Transverse colon (tissue), 4 donors: ENCODE data around the gene CAMK2B. TPM values are rescaled to one million over a fixed set of nuclear protein-coding genes. Genes with fewer than 3 reads are reported as not detected.

Source experiments
- DNase-seq: peaks from one replicate; pipeline ENCODE4 v3.0.0-alpha.2; 2019
- H3K27ac ChIP-seq, 4 donors: fragments of 200-600 bp; sonication (generic); 2 replicates each; pipeline ENCODE4 v1.5.1; 2016 to 2018; ENCODE audit warnings: inconsistent platforms in 4 of 4
- H3K27me3 ChIP-seq: fragments of 200-600 bp; sonication (generic); 2 replicates; pipeline ENCODE4 v1.5.1; 2017; ENCODE audit warnings: inconsistent platforms
- H3K36me3 ChIP-seq, 4 donors: fragments of 200-600 bp; sonication (generic); 2 replicates each; pipeline ENCODE4 v1.5.1; 2017 to 2019; ENCODE audit warnings: inconsistent platforms in 4 of 4
- H3K4me1 ChIP-seq, 4 donors: fragments of 200-600 bp; sonication (generic); 2 replicates each; pipeline ENCODE4 v1.5.1; 2017 to 2020; ENCODE audit warnings: inconsistent platforms in 4 of 4
- H3K4me3 ChIP-seq, 4 donors: fragments of 200-600 bp; sonication (generic); 1 replicate in 1 of 4; 2 replicates in 3 of 4; pipeline versions ENCODE4 v1.5.1 to v1.6.1; 2017 to 2019; ENCODE audit warnings: inconsistent platforms in 4 of 4
- H3K9me3 ChIP-seq, 2 donors: fragments of 200-600 bp; sonication (generic); 2 replicates each; pipeline ENCODE4 v1.5.1; 2017 to 2019; ENCODE audit warnings: inconsistent platforms in 2 of 2
- CTCF ChIP-seq, 5 experiments: fragments of 200-600 bp in 3 of 5; fragments of 450-650 bp in 2 of 5; sonication (generic) in 3 of 5; IDR thresholded peaks; 1 replicate in 2 of 5; 2 replicates in 3 of 5; pipeline ENCODE4 v1.5.1; 2016 to 2017; ENCODE audit warnings: antibody characterized with exemption in 5 of 5, inconsistent platforms in 3 of 5, mild to moderate bottlenecking in 2 of 5, moderate library complexity in 1 of 5
- EP300 ChIP-seq: sonication (generic); formaldehyde crosslinking; IDR thresholded peaks from one replicate; pipeline ENCODE4 v1.6.1; 2017; ENCODE audit warnings: antibody characterized with exemption, low read depth
- POLR2A ChIP-seq: fragments of 450-650 bp; IDR thresholded peaks from one replicate; pipeline ENCODE4 v1.6.1; 2016; ENCODE audit warnings: antibody characterized with exemption, mild to moderate bottlenecking, moderate library complexity
- POLR2AphosphoS5 ChIP-seq, 3 donors: sonication (generic); formaldehyde crosslinking; IDR thresholded peaks; one replicate each; pipeline ENCODE4 v1.6.1; 2016; ENCODE audit warnings: antibody characterized with exemption in 3 of 3
- WGBS, 2 donors: methylation state at CpG; one replicate each; pipeline ENCODE4 v1.1.5; 2018; ENCODE audit warnings: low coverage in 1 of 2; 5-methylcytosine and 5-hydroxymethylcytosine counted together
- in situ Hi-C, 4 donors: fragments of 200-750 bp; cut with MboI; loops; one replicate each; pipeline versions ENCODE4 v1.15.0 to v1.15.1; 2017; ENCODE audit warnings: low sequenced_read_pairs in 3 of 4, low pct_ligation_motif_present in 1 of 4, low pct_unique_long_range_greater_than_20kb in 1 of 4
- intact Hi-C: fragments of 100-400 bp; cut with DNase I; formaldehyde crosslinking; loops from one replicate; pipeline ENCODE4 v1.15.1; 2023; ENCODE audit warnings: low total_unique reads
- total RNA-seq, 4 donors: library from RNA; depleted of rRNA; stranded (reverse); fragments of >200 nt; gene quantifications; one replicate each; pipeline ENCODE4 v1.1.0, GENCODE V29; 2016

CAMK2B gene
- total RNA-seq, 4 donors from 2014 or later, result 0.16 to 2.8 (median 0.27) TPM; not detected in 1

GRCh38 chr7:44222074-44222473, 103.3 kb downstream of the CAMK2B start:
- intact Hi-C loops, result no loop called here

GRCh38 chr7:44221231-44221791, 104.1 kb downstream of the CAMK2B start:
- Histone ChIP-seq H3K36me3 (no peaks in the 10 kb centered on the region), H3K9me3 (no peaks in the 10 kb centered on the region), H3K27ac (no peak overlapping the region), H3K4me1 (no peaks in the 10 kb centered on the region), H3K27me3 (peaks cover 19% of the 10 kb centered on the region), H3K4me3 (no peak overlapping the region)
- DNase-seq, result no peak
- TF ChIP-seq CTCF (IDR thresholded peaks at IDR 0.05) (no peak), POLR2AphosphoS5 (IDR thresholded peaks at IDR 0.05) (no peak), POLR2A (no peak), EP300 (no peak)
- in situ Hi-C loops, result no loop called here
- intact Hi-C loops, result no loop called here
- WGBS, 2 donors, result 74 to 88% methylated on average over 4 to 30 of the region's 30 CpGs

More at GRCh38 chr7:44222074-44222473, 103.3 kb downstream of the CAMK2B start:
- Histone ChIP-seq H3K9me3 (no peaks in the 10 kb centered on the region), H3K36me3 (no peaks in the 10 kb centered on the region), H3K4me1 (no peaks in the 10 kb centered on the region), H3K4me3 (no peak overlapping the region), H3K27me3 (peaks cover 22% of the 10 kb centered on the region), H3K27ac (no peak overlapping the region)
- no peak for DNase-seq
- TF ChIP-seq CTCF (IDR thresholded peaks at IDR 0.05) (no peak), POLR2A (no peak), POLR2AphosphoS5 (IDR thresholded peaks at IDR 0.05) (no peak), EP300 (no peak)
- WGBS, 2 donors, result 83% methylated on average over 1 to 11 of the region's 11 CpGs
- in situ Hi-C loops, result no loop called here

DNA sequence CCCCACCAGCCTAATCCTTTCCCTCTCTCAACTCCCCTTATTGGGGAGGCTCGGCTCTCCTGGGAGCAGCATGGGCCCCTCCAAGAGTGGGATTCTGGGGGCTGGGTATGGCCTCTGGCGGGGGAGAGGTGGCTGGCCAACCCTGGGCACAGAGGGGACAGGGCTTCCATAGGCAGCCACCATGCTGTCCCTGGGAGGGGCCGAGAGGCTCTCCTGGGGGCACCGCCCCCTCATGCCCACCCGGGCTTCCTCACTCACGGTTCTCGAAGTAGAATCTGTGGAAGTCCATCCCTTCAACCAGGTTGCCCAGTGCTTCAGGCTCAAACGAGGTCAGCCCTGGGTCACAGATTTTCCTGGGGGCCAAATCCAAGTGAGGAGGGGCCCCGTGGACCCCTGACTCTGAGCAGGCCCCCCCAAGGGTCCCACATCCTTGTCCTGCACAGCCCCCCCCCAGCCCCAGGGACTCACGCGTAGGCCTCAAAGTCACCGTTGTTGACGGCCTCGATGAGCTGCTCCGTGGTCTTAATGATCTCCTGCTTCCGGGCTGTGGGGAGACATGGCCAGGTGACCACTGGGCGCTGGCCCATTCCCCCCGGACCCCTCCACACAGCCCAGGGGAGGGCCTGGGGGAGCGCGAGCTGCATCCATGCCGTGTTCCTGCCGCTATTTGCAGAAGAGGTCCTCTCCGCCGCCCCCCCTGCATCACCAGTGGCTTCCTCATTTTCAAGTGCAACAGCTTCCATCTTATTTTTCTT, 104.9 kb downstream of the CAMK2B start:
- TF ChIP-seq EP300 (no peak), CTCF (IDR thresholded peaks at IDR 0.05) (no peak), POLR2AphosphoS5 (IDR thresholded peaks at IDR 0.05) (no peak), POLR2A (no peak)
- H3K4me1 ChIP-seq, result no peaks in the 10 kb centered on the region
- in situ Hi-C loops (no loop called here), intact Hi-C loops (no loop called here)
- no peak for DNase-seq
- peaks cover 11% of the 10 kb centered on the region for H3K27me3 ChIP-seq
- no peak overlapping the region for H3K27ac ChIP-seq
- 91 to 95% methylated on average over 4 to 22 of the region's 24 CpGs for WGBS, 2 donors
- no peaks in the 10 kb centered on the region for H3K36me3 ChIP-seq
- no peak overlapping the region for H3K4me3 ChIP-seq
- no peaks in the 10 kb centered on the region for H3K9me3 ChIP-seq

DNA sequence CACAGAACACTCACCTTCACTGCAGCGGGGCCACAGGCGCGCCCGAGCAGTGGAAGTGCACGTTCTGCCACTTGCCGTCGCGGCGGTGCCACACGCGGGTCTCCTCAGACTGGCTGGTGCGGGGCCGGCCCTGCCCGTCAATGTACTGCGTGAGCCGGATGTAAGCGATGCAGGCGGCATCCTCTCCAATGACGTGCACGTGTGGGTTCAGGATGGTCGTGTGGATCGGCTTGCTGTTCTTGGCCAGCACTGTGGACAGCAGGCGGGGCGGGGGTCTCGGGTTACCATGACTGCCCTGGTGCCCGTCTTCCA, 105.4 kb downstream of the CAMK2B start:
- H3K4me3 ChIP-seq, result no peak overlapping the region
- intact Hi-C loops (no loop called here), in situ Hi-C loops (no loop called here)
- peaks cover 6% of the 10 kb centered on the region for H3K27me3 ChIP-seq
- no peak for DNase-seq
- WGBS, 2 donors, result 92% methylated on average over 26 of the region's 26 CpGs; no CpG with 5 or more reads in 1 of the 2 donors
- no peak overlapping the region for H3K27ac ChIP-seq
- TF ChIP-seq POLR2AphosphoS5 (IDR thresholded peaks at IDR 0.05) (no peak), CTCF (IDR thresholded peaks at IDR 0.05) (no peak), POLR2A (no peak), EP300 (no peak)
- H3K4me1 ChIP-seq, result no peaks in the 10 kb centered on the region
- H3K36me3 ChIP-seq, result no peaks in the 10 kb centered on the region
- H3K9me3 ChIP-seq, result no peaks in the 10 kb centered on the region
